ENCODE results near the gene TNNT3. TPM values are rescaled to one million over a fixed set of nuclear protein-coding genes. Genes with fewer than 3 reads are reported as not detected.
A peak's percentile ranks its signal among the peaks of the same experiment; 100 is the strongest.
"Not testable (repeated sequence)": the region's sequence is repeated elsewhere in the genome, so short reads cannot be mapped to it uniquely, and the experiment has no call there.

The TNNT3 gene
- 1 to 10 TPM; 3.7 to 5.4 TPM for total RNA-seq

DNA sequence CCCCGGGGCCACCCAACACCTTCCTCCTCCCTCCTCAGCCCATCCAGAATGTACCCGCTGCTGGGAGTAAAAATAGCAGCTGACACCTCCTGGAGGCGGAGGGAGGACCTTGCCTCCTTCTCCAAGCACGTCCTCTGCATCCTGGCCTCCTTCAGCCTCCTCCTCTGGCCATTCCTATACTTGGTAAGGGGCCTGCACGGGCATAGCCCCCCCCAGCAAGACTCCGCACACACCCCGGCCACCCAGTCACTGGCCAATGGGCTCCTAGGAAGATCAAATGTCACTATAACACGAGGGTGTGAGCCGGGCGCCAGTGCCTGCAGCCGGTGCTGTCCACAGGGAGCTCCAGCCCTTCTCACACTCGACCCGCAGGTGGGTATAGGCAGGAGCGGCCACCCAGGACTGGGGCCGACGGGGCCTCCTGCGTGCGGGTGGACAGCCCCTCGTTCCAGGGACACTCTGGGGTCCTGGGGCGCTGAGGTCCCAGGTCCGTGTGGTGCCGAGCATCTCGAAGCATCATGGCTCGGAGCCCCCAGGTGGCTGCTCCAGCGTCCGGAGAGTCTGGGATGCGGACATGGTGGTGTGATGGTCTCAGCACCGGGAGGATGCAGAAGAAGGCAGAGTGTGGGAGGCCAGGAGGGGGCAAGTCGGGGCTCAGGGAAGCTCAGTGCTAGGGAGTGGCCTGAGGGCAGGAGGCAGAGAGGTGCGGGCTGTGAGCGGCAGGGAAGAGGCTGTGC lies at the start of gene TNNT3:
TNNT3 (plus strand) TSS at position 313 of the 737 bp plus-strand sequence. CDS start 3,172 bp downstream, outside the sequence.
- Mint-ChIP-seq H3K4me3 (no peak within 1 kb of the TSS), H3K9me3 (peaks cover 8% of the 10 kb centered on the region), H3K36me3 (ENCODE audit: low read depth) (no peaks in the 10 kb centered on the region), H3K27me3 (no peaks in the 10 kb centered on the region), H3K4me1 (peaks cover 14% of the 10 kb centered on the region), H3K27ac (peak within 1 kb of the TSS; percentile 13)
- POLR2A ChIA-PET = no interaction called here
- CTCF ChIA-PET = interaction anchor here (1.7 to 3.2 kb wide), 2 partner anchors 29 to 37 kb away, joined by 3 to 18 read pairs; partner anchors contain the start of gene PRR33
- DNase-seq = no peak

DNA sequence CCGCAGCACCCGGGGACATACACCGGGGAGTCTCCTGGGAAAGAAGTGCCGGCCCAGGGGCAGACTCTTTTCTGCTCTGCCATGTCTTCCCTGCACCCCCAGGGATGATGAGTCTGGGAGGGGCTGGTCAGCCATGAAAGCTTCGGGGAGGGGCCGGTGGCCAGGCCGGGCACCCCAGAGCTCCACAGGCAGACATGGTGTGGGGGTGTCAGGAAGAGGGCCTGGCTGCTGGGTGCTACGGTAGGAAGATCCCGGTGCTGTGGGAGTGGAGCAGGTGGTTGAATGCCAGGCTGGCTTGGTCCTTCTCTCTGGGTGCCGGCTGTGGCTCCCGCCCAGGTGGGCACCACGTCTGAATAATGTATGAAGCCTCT lies 49.2 kb upstream of the TNNT3 start:
- Mint-ChIP-seq H3K4me3 (peak overlapping the region; percentile 39), H3K27ac (peak overlapping the region; percentile 76), H3K27me3 (no peaks in the 10 kb centered on the region), H3K9me3 (no peaks in the 10 kb centered on the region), H3K36me3 (ENCODE audit: low read depth) (peaks cover 16% of the 10 kb centered on the region), H3K4me1 (peaks cover 45% of the 10 kb centered on the region)
- CTCF ChIA-PET = interaction anchor here (0.9 to 1.7 kb wide), 3 partner anchors 12 to 39 kb away, joined by 3 to 9 read pairs (median 3); no protein-coding TSS in a partner anchor
- DNase-seq = no peak
- POLR2A ChIA-PET = no interaction called here

DNA sequence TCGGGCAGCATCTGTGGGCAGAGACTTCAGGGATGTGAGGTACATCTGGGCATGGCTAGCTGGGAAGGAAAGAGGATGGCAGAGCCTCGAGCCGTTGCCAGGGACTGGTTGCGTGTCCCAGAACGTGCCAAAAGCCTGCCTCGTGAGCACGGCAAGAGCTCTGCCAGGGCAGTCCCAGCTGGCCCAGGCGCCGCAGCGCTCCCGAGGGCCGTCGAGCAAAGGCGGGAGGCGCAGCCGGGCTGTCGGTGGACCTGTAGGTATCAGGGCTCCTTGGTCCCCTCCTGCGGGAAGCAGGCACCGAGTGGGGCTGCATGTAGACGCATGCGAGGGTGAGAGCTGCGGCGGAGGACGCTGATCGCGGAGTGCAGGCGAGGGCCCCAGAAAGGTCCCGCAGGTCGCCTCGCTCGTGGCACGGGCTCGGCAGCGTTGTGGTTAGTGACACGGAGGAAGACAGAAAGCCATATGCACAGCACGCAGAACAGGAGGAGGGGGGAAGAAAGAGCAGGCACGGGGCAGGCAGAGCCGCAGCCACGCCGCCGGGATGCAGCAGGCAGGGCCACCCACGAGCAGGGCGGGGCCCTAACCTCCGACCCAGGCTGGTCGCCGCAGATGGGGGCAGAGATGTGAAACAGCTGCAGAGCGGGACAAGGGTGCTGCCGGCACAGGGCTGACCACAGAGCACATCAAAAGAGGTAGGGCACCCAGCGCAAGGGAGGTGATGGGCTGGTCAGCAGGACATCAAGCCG lies 48.6 kb upstream of the TNNT3 start:
- CTCF ChIA-PET = interaction anchor here (0.9 to 1.6 kb wide), 2 partner anchors 17 to 39 kb away, joined by 3 read pairs; no protein-coding TSS in a partner anchor
- peak overlapping the region; percentile 39 for H3K4me3 Mint-ChIP-seq
- peak; percentile 48 for DNase-seq
- peaks cover 13% of the 10 kb centered on the region for H3K36me3 Mint-ChIP-seq (ENCODE audit: low read depth)
- H3K27ac Mint-ChIP-seq = peak overlapping the region; percentile 78
- peaks cover 44% of the 10 kb centered on the region for H3K4me1 Mint-ChIP-seq
- no peaks in the 10 kb centered on the region for H3K9me3 Mint-ChIP-seq
- no peaks in the 10 kb centered on the region for H3K27me3 Mint-ChIP-seq
- POLR2A ChIA-PET = no interaction called here

DNA sequence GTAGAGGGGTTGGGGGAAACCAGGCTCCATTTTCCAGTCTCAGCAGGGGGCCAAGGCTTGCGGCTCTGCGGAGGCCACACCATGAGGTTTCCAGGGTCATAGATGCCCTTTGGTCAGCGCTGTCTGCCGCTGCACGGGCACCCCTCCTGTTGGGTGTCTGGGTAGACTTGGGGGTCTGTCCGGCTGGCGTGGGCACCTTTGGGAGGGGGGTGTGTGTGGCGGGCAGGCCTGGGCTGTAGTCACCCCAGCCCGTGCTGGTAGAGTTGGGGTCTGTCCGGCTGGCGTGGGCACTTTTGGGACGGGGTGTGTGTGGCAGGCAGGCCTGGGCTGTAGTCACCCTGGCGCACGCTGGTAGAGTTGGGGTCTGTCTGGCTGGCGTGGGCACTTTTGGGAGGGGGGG lies 48.0 kb upstream of the TNNT3 start:
- H3K36me3 Mint-ChIP-seq (ENCODE audit: low read depth) = peaks cover 13% of the 10 kb centered on the region
- ChIA-PET CTCF (no interaction called here), POLR2A (no interaction called here)
- DNase-seq = no peak
- peaks cover 44% of the 10 kb centered on the region for H3K4me1 Mint-ChIP-seq
- no peaks in the 10 kb centered on the region for H3K9me3 Mint-ChIP-seq
- H3K4me3 Mint-ChIP-seq = no peak overlapping the region
- H3K27ac Mint-ChIP-seq = no peak overlapping the region
- H3K27me3 Mint-ChIP-seq = no peaks in the 10 kb centered on the region

DNA sequence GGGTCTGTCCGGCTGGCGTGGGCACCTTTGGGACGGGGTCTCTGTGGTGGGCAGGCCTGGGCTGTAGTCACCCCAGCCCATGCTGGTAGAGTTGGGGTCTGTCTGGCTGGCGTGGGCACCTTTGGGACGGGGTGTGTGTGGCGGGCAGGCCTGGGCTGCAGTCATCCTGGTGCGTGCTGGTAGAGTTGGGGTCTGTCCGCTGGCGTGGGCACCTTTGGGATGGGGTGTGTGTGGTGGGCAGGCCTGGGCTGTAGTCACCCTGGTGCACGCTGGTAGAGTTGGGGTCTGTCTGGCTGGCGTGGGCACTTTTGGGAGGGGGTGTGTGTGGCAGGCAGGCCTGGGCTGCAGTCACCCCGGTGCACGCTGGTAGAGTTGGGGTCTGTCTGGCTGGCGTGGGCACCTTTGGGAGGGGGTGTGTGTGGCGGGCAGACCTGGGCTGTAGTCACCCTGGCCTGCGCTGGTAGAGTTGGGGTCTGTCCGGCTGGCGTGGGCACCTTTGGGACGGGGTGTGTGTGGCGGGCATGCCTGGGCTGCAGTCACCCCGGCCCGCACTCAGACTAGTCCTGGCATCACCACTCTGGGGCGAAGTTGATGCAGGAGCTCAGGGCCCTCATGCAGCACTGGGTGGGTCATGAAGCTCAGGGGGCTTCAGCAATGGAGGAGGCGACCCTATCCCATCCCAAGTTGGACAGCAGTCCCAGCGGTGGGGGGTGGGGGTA lies 47.1 kb upstream of the TNNT3 start:
- ChIA-PET CTCF (interaction anchor here (0.9 to 1.4 kb wide), 2 partner anchors 10 to 16 kb away, joined by 4 to 5 read pairs; no protein-coding TSS in a partner anchor), POLR2A (no interaction called here)
- Mint-ChIP-seq H3K36me3 (ENCODE audit: low read depth) (peaks cover 13% of the 10 kb centered on the region), H3K4me3 (no peak overlapping the region), H3K4me1 (peaks cover 44% of the 10 kb centered on the region), H3K27me3 (no peaks in the 10 kb centered on the region), H3K9me3 (no peaks in the 10 kb centered on the region), H3K27ac (no peak overlapping the region)
- no peak for DNase-seq

DNA sequence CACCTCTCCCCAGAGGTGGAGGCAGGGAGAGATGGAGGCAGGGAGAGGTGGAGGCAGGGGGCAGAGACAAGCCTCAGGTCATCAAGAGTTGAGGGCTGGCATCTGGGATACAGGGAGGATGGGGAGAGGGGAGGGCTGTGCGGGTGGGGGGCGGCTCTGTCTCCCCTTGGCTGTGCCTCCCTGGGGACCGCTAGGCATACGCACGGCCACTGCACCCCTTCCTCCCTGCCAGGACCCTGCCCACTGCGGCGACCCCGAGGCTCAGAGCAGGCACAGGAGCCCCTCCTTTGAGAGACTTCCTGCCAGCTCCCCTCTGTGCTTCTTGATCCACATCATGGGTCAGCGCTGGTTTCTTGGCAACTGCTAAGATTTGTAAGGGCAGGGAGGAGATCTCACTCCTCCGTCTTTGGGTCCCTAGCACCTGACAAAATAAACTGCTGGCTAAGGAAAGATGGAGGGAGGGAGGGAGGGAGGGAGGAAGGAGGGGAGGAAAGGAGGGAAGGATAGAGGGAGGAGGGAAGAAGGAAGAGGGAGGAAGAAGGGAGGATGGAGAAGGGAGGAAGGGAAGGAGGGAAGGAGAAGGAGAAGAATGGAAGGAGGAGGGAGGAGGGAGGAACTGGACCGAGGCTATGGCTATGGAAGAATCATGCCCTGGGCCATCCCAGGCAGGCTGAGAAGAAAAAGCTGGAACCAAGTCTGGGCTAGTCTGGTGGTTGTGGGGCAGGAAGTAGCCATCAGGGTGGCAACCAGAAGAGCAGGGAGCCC lies 46.3 kb upstream of the TNNT3 start:
- DNase-seq = no peak
- ChIA-PET POLR2A (no interaction called here), CTCF (interaction anchor here (0.9 to 1.4 kb wide), 2 partner anchors 9 to 15 kb away, joined by 4 to 5 read pairs; no protein-coding TSS in a partner anchor)
- Mint-ChIP-seq H3K27ac (peak overlapping the region; percentile 69), H3K27me3 (no peaks in the 10 kb centered on the region), H3K4me3 (no peak overlapping the region), H3K9me3 (no peaks in the 10 kb centered on the region), H3K36me3 (ENCODE audit: low read depth) (peaks cover 13% of the 10 kb centered on the region), H3K4me1 (peaks cover 46% of the 10 kb centered on the region)

DNA sequence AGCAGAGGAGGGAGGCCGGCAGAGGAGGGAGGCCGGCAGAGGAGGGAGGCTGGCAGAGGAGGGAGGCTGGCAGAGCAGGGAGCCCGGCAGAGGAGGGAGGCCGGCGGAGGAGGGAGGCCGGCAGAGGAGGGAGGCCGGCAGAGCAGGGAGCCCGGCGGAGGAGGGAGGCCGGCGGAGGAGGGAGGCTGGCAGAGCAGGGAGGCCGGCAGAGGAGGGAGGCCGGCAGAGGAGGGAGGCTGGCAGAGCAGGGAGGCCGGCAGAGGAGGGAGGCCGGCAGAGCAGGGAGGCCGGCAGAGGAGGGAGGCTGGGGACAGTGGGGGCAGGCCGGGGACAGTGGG lies 45.7 kb upstream of the TNNT3 start:
- H3K4me3 Mint-ChIP-seq, POLR2A ChIA-PET, H3K9me3 Mint-ChIP-seq, H3K27me3 Mint-ChIP-seq, DNase-seq: not testable (repeated sequence)
- Mint-ChIP-seq H3K4me1 (peaks cover 45% of the 10 kb centered on the region), H3K36me3 (ENCODE audit: low read depth) (peaks cover 13% of the 10 kb centered on the region), H3K27ac (peak overlapping the region; percentile 69)
- CTCF ChIA-PET = interaction anchor here (1.4 kb wide), 1 partner anchor 9 kb away, joined by 4 read pairs; no protein-coding TSS in a partner anchor

DNA sequence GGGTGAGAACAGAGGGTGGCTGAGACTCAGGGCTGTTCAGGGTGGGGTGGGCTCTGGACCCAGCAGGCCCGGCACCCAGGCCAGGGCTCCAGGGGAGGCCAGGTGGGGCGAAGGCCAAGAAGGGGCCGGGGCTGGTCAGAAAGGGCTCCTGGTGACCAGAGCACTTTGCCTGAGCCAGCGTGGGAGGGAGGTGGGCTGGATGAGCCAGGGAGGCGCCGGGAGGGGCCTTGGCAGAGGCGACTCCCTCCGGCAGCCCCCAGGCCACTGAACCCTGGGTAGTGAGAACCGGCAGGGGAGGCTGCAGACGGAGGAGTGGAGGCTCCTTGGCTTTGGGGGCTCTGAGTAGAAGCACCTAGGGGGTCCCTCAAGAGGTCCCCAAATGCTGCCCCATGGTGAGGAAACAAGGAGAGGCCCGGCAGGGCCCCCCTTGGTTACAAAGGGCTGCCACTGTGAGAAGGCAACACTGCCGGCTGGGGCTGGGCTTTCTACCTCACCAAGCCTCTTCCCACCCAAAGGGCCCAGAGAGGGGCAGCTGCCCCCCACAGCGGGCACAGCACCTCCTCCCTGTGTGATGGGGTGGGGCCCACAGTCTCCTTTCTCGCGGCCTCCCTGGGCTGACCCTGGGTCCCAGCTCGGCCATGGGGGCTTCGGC lies 44.9 kb upstream of the TNNT3 start:
- POLR2A ChIA-PET; H3K36me3 Mint-ChIP-seq (ENCODE audit: low read depth); H3K27me3 Mint-ChIP-seq; CTCF ChIA-PET; H3K4me3 Mint-ChIP-seq; H3K9me3 Mint-ChIP-seq; H3K27ac Mint-ChIP-seq; DNase-seq: not testable (repeated sequence)
- H3K4me1 Mint-ChIP-seq = peaks cover 38% of the 10 kb centered on the region

DNA sequence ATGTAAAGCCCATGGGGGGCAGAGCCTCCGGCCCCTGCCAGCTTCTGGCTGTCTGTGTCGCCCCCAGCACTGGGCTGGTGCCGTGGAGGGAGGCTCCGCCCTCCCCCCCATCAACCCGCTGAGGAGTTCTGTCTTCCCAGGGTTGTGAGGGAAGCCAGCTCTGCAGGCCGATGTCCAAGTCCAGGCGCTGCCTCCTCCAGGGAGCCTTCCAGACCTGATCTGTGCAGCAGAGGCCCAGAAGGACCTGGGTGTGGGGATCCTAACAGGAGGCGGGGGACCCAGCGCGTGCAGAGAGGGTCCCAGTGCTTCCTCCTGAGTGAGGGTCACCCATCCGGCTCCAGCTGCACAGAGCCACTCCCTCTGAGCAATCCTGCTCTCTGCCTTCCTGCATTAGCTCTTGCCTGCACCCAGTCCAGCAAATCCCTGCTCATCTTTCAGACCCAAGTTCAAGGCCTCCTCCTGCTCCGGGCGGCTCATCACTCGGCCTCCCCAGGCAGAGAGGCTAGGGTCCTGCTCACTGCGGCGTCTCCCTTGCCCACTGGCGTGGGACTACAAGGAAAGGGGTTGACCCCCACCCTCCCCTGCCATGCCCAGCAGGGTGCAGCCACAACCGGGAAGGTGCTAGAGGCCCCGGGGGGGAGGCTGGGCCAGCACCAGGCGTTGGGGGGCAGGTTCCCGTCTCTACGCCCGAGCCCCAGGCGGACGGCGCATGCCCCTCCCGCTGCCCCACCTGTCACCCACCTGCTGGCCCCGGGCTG lies 44.2 kb upstream of the TNNT3 start:
- no peaks in the 10 kb centered on the region for H3K27me3 Mint-ChIP-seq
- no peak for DNase-seq
- H3K4me1 Mint-ChIP-seq = peaks cover 37% of the 10 kb centered on the region
- H3K4me3 Mint-ChIP-seq = no peak overlapping the region
- H3K9me3 Mint-ChIP-seq = no peaks in the 10 kb centered on the region
- H3K36me3 Mint-ChIP-seq (ENCODE audit: low read depth) = peaks cover 9% of the 10 kb centered on the region
- ChIA-PET CTCF (interaction anchor here (1.5 to 1.7 kb wide), 4 partner anchors 15 to 74 kb away, joined by 3 to 9 read pairs (median 4); no protein-coding TSS in a partner anchor), POLR2A (no interaction called here)
- H3K27ac Mint-ChIP-seq = no peak overlapping the region

DNA sequence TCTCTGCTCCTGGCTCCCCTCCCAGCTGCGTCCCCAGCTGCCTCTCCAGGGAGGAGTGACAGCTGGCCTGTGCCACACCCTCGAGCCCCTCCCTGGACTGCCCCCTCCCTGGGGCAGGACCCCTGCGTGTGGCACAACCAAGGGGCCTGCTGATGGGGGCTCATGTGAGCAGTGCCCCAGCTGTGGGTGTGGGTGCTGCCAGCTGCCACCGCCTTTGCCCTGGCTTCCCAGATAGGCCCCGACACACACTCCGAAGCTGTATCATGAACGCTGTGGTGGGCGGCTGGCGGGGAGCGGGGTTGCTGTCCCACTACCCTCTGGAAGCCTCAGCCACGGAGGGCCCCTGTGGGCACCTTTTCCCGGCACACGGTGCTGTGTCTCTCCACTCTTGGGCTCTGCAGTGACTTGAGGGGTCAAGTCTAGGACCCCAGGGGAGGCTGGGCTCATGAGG lies 43.6 kb upstream of the TNNT3 start:
- H3K4me3 Mint-ChIP-seq; H3K27ac Mint-ChIP-seq; H3K27me3 Mint-ChIP-seq; H3K9me3 Mint-ChIP-seq; DNase-seq; POLR2A ChIA-PET; H3K36me3 Mint-ChIP-seq (ENCODE audit: low read depth): not testable (repeated sequence)
- CTCF ChIA-PET = interaction anchor here (0.8 to 1.7 kb wide), 7 partner anchors 15 to 73 kb away, joined by 3 to 9 read pairs (median 3); partner anchors contain the start of gene LSP1
- H3K4me1 Mint-ChIP-seq = peaks cover 36% of the 10 kb centered on the region

DNA sequence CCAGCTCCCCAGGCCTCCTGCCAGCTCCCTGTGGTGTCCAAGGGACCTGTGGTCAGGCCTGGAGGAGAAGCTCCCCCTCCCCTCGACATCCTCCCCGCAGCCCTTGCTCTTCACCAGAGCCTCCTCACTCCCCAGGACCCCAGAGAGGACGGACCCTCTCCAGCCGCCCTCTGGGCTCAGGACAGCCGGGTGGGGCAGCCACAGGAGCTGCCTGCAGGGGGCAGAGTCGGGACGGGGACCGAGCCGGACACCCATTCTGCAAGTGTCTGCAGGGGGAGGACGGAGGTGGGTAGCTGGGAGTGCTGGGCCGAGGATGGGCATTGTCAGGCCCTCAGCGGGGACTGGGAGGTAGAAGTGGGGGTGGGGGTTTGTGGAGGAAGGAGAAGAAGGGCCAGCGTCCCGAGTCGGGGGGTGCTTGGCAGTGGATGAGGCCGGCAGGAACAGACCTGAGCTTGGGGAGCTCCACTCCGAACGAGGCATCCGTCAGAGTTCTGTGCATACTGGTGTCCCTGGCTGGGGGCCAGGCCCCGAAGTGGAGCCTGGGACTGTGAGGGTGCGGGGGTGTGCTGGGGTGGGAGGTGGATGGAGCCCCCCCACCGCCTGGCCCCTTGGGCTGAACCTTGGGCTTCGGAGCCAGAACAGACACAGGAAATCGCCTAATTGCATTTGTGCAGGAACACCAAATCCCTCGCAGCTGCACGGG lies 43.0 kb upstream of the TNNT3 start:
- POLR2A ChIA-PET = interaction anchor here (0.6 kb wide), 1 partner anchor 13 kb away, joined by 3 read pairs; no protein-coding TSS in a partner anchor
- no peaks in the 10 kb centered on the region for H3K27me3 Mint-ChIP-seq
- CTCF ChIA-PET = interaction anchor here (0.8 to 1.9 kb wide), 8 partner anchors 14 to 72 kb away, joined by 3 to 9 read pairs (median 4); partner anchors contain the start of gene LSP1
- no peaks in the 10 kb centered on the region for H3K9me3 Mint-ChIP-seq
- H3K36me3 Mint-ChIP-seq (ENCODE audit: low read depth) = peaks cover 7% of the 10 kb centered on the region
- no peak for DNase-seq
- H3K27ac Mint-ChIP-seq = no peak overlapping the region
- no peak overlapping the region for H3K4me3 Mint-ChIP-seq
- H3K4me1 Mint-ChIP-seq = peaks cover 36% of the 10 kb centered on the region
